ENCODE results near the gene ANGPTL8. TPM values are rescaled to one million over a fixed set of nuclear protein-coding genes. Genes with fewer than 3 reads are reported as not detected.

The ANGPTL8 gene
- total RNA-seq = not detected in 2 replicates
- long read RNA-seq = 0 reads

GRCh38 chr19:11239377-11240000, at the start of gene ANGPTL8:
TSS of gene ANGPTL8 (plus strand) at chr19:11239619. CDS start at chr19:11239638, 19 bp downstream.
- Mint-ChIP-seq H3K27me3 (ENCODE audit: unreplicated experiment) (no peaks in the 10 kb centered on the region), H3K27ac (ENCODE audit: unreplicated experiment) (no peak within 1 kb of the TSS), H3K36me3 (ENCODE audit: unreplicated experiment) (peaks cover 25% of the 10 kb centered on the region), H3K4me3 (ENCODE audit: unreplicated experiment) (no peak within 1 kb of the TSS), H3K9me3 (ENCODE audit: unreplicated experiment) (no peaks in the 10 kb centered on the region), H3K4me1 (ENCODE audit: unreplicated experiment) (peaks cover 6% of the 10 kb centered on the region)
- no peak for TF ChIP-seq CTCF (IDR thresholded peaks at IDR 0.05)
- DNase-seq (ENCODE audit: extremely low spot score, unreplicated experiment) = no peak

DNA sequence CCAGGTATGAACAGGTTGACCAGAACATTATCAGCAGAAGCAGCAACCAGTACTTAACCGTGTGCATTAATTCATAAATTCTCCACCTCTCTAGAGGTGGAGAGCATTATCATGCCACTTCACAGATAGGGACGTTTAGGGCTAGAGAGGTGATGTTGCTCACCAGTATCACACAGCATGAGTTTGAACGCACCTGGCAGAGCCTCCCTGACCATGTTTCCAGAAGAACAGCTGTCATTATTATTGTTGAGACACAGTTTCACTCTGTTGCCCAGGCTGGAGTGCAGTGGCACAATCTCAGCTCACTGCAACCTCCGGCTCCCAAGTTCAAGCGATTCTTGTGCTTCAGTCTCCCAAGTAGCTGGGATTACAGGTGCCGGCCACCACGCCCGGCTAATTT, 48.9 kb upstream of the ANGPTL8 start:
- peaks cover 37% of the 10 kb centered on the region for H3K36me3 Mint-ChIP-seq (ENCODE audit: unreplicated experiment)
- H3K9me3 Mint-ChIP-seq (ENCODE audit: unreplicated experiment) = no peaks in the 10 kb centered on the region
- H3K4me3 Mint-ChIP-seq (ENCODE audit: unreplicated experiment) = peak overlapping the region; percentile 56
- H3K27ac Mint-ChIP-seq (ENCODE audit: unreplicated experiment) = peak overlapping the region; percentile 86
- TF ChIP-seq CTCF (IDR thresholded peaks at IDR 0.05) = no peak
- H3K27me3 Mint-ChIP-seq (ENCODE audit: unreplicated experiment) = no peaks in the 10 kb centered on the region
- peaks cover 71% of the 10 kb centered on the region for H3K4me1 Mint-ChIP-seq (ENCODE audit: unreplicated experiment)
- no peak for DNase-seq (ENCODE audit: extremely low spot score, unreplicated experiment)

DNA sequence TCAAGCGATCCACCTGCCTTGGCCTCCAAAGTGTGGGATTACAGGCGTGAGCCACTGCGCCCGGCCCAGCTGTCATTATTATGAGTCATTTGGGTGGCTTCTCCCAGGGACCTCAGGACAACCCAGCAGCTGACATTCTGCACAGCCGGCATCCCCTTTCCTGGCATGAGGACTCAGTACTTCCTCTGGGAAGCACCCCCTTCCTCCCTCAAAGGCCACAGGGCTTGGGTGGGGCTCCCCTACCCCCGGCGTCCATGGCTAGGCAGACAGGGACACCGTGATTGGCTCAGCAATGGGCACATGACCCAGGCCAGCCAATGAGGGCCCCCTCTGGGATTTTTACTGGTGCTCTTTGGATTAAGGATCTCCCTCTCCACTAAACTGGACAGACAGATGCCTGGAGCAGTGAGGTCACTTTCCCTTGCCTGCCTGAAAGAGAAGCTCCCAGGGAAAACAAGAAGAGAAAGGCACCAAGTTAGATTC, 48.1 kb upstream of the ANGPTL8 start:
- Mint-ChIP-seq H3K4me3 (ENCODE audit: unreplicated experiment) (peak overlapping the region; percentile 62), H3K27ac (ENCODE audit: unreplicated experiment) (peak overlapping the region; percentile 86), H3K27me3 (ENCODE audit: unreplicated experiment) (no peaks in the 10 kb centered on the region), H3K9me3 (ENCODE audit: unreplicated experiment) (no peaks in the 10 kb centered on the region), H3K4me1 (ENCODE audit: unreplicated experiment) (peaks cover 76% of the 10 kb centered on the region), H3K36me3 (ENCODE audit: unreplicated experiment) (peaks cover 33% of the 10 kb centered on the region)
- peak; percentile 89 for DNase-seq (ENCODE audit: extremely low spot score, unreplicated experiment)
- no peak for TF ChIP-seq CTCF (IDR thresholded peaks at IDR 0.05)

GRCh38 chr19:11191934-11192333, 47.5 kb upstream of the ANGPTL8 start:
- Mint-ChIP-seq H3K27me3 (ENCODE audit: unreplicated experiment) (no peaks in the 10 kb centered on the region), H3K36me3 (ENCODE audit: unreplicated experiment) (peaks cover 27% of the 10 kb centered on the region), H3K4me3 (ENCODE audit: unreplicated experiment) (peak overlapping the region; percentile 62), H3K9me3 (ENCODE audit: unreplicated experiment) (no peaks in the 10 kb centered on the region), H3K27ac (ENCODE audit: unreplicated experiment) (peak overlapping the region; percentile 86), H3K4me1 (ENCODE audit: unreplicated experiment) (peaks cover 74% of the 10 kb centered on the region)
- no peak for TF ChIP-seq CTCF (IDR thresholded peaks at IDR 0.05)
- DNase-seq (ENCODE audit: extremely low spot score, unreplicated experiment) = no peak

GRCh38 chr19:11192957-11193939, 46.2 kb upstream of the ANGPTL8 start:
- Mint-ChIP-seq H3K4me1 (ENCODE audit: unreplicated experiment) (peaks cover 69% of the 10 kb centered on the region), H3K27ac (ENCODE audit: unreplicated experiment) (peak overlapping the region; percentile 66), H3K4me3 (ENCODE audit: unreplicated experiment) (peak overlapping the region; percentile 60), H3K36me3 (ENCODE audit: unreplicated experiment) (peaks cover 16% of the 10 kb centered on the region), H3K9me3 (ENCODE audit: unreplicated experiment) (no peaks in the 10 kb centered on the region), H3K27me3 (ENCODE audit: unreplicated experiment) (no peaks in the 10 kb centered on the region)
- TF ChIP-seq CTCF (IDR thresholded peaks at IDR 0.05) = no peak
- DNase-seq (ENCODE audit: extremely low spot score, unreplicated experiment) = no peak

Data from osteocyte (in vitro differentiated cells).